ENCODE measurements around the gene LMO3.

DNA sequence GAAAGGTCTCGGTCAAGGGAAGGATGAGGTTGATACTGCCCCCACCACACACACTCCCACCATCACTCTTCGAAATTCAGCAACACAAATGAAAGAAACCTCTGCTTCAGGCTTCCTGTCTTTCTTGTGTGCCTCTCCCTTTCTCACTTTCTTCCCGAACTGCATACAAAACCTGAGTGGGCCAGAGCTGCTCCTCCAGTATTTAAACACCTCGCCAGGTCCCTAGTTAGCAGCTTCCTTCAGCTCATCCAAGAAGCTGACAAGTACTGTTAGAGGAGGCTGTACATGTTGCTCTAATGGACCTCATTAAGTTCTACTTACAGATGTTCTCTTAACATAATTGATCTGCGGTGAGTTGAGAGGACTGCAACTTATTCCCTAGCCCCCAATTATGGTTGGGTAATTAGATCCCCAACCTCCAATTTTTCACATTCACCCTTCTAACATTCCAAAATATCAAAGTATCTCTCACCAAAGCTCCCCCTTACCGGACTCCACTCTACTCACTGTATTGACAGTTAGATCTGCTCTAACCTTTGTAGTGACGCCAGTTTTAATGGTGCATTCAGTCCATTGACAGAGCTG lies 4.1 kb upstream of the LMO3 start:
- TF ChIP-seq, protein P1, sequence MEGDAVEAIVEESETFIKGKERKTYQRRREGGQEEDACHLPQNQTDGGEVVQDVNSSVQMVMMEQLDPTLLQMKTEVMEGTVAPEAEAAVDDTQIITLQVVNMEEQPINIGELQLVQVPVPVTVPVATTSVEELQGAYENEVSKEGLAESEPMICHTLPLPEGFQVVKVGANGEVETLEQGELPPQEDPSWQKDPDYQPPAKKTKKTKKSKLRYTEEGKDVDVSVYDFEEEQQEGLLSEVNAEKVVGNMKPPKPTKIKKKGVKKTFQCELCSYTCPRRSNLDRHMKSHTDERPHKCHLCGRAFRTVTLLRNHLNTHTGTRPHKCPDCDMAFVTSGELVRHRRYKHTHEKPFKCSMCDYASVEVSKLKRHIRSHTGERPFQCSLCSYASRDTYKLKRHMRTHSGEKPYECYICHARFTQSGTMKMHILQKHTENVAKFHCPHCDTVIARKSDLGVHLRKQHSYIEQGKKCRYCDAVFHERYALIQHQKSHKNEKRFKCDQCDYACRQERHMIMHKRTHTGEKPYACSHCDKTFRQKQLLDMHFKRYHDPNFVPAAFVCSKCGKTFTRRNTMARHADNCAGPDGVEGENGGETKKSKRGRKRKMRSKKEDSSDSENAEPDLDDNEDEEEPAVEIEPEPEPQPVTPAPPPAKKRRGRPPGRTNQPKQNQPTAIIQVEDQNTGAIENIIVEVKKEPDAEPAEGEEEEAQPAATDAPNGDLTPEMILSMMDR (IDR thresholded peaks at IDR 0.05): no peak
- TF ChIP-seq POLR2A (IDR thresholded peaks at IDR 0.05) (no peak), EP300 (IDR thresholded peaks at IDR 0.05) (no peak)
